Measurements from ENCODE around the gene CTTNBP2. TPM values are rescaled to one million over a fixed set of nuclear protein-coding genes. Genes with fewer than 3 reads are reported as not detected.

CTTNBP2 gene
- total RNA-seq, 1 donor from 2014 or later = not detected

GRCh38 chr7:117856196-117856595 lies 17.0 kb downstream of the CTTNBP2 start:
- DNase-seq = no peak
- Mint-ChIP-seq H3K27ac (no peak overlapping the region), H3K36me3 (ENCODE audit: low read depth) (no peaks in the 10 kb centered on the region), H3K27me3 (no peaks in the 10 kb centered on the region), H3K4me1 (no peaks in the 10 kb centered on the region), H3K4me3 (no peak overlapping the region), H3K9me3 (no peaks in the 10 kb centered on the region)
- intact Hi-C loops (cut with micrococcal nuclease) = no loop called here

GRCh38 chr7:117854186-117854585 lies 19.1 kb downstream of the CTTNBP2 start:
- Mint-ChIP-seq H3K27ac (no peak overlapping the region), H3K9me3 (no peaks in the 10 kb centered on the region), H3K27me3 (no peaks in the 10 kb centered on the region), H3K36me3 (ENCODE audit: low read depth) (no peaks in the 10 kb centered on the region), H3K4me1 (no peaks in the 10 kb centered on the region), H3K4me3 (no peak overlapping the region)
- DNase-seq = no peak
- intact Hi-C loops (cut with micrococcal nuclease) = no loop called here

- intact Hi-C loops (cut with micrococcal nuclease) = no loop called here
- H3K36me3 Mint-ChIP-seq (ENCODE audit: low read depth) = no peaks in the 10 kb centered on the region
- no peaks in the 10 kb centered on the region for H3K9me3 Mint-ChIP-seq
- no peak overlapping the region for H3K27ac Mint-ChIP-seq
- H3K27me3 Mint-ChIP-seq = no peaks in the 10 kb centered on the region
- H3K4me3 Mint-ChIP-seq = no peak overlapping the region
- no peaks in the 10 kb centered on the region for H3K4me1 Mint-ChIP-seq
- no peak for DNase-seq
These were observed 24.3 kb downstream of the CTTNBP2 start for GRCh38 chr7:117848941-117849340.

- DNase-seq = peak; percentile 41
- H3K9me3 Mint-ChIP-seq = no peaks in the 10 kb centered on the region
- no peaks in the 10 kb centered on the region for H3K27me3 Mint-ChIP-seq
- no peak overlapping the region for H3K4me3 Mint-ChIP-seq
- no peaks in the 10 kb centered on the region for H3K4me1 Mint-ChIP-seq
- H3K27ac Mint-ChIP-seq = no peak overlapping the region
- no peaks in the 10 kb centered on the region for H3K36me3 Mint-ChIP-seq (ENCODE audit: low read depth)
- intact Hi-C loops (cut with micrococcal nuclease) = no loop called here
These were observed 28.6 kb downstream of the CTTNBP2 start for GRCh38 chr7:117844678-117845077.

GRCh38 chr7:117841611-117842010 lies 31.6 kb downstream of the CTTNBP2 start:
- H3K27ac Mint-ChIP-seq = no peak overlapping the region
- peak; percentile 13 for DNase-seq
- no peaks in the 10 kb centered on the region for H3K27me3 Mint-ChIP-seq
- no peaks in the 10 kb centered on the region for H3K9me3 Mint-ChIP-seq
- intact Hi-C loops (cut with micrococcal nuclease) = no loop called here
- no peak overlapping the region for H3K4me3 Mint-ChIP-seq
- H3K4me1 Mint-ChIP-seq = no peaks in the 10 kb centered on the region
- H3K36me3 Mint-ChIP-seq (ENCODE audit: low read depth) = no peaks in the 10 kb centered on the region

- Mint-ChIP-seq H3K9me3 (no peaks in the 10 kb centered on the region), H3K27ac (no peak overlapping the region), H3K4me3 (no peak overlapping the region), H3K27me3 (no peaks in the 10 kb centered on the region), H3K4me1 (no peaks in the 10 kb centered on the region), H3K36me3 (ENCODE audit: low read depth) (no peaks in the 10 kb centered on the region)
- no peak for DNase-seq
- intact Hi-C loops (cut with micrococcal nuclease) = no loop called here
These were observed 32.2 kb downstream of the CTTNBP2 start for GRCh38 chr7:117841011-117841410.

- H3K4me1 Mint-ChIP-seq = no peaks in the 10 kb centered on the region
- H3K36me3 Mint-ChIP-seq (ENCODE audit: low read depth) = no peaks in the 10 kb centered on the region
- H3K27me3 Mint-ChIP-seq = no peaks in the 10 kb centered on the region
These were observed 33.7 kb downstream of the CTTNBP2 start for GRCh38 chr7:117839507-117839906.

GRCh38 chr7:117837841-117838240 lies 35.4 kb downstream of the CTTNBP2 start:
- intact Hi-C loops (cut with micrococcal nuclease) = no loop called here
- DNase-seq = peak; percentile 20
- Mint-ChIP-seq H3K4me3 (no peak overlapping the region), H3K4me1 (no peaks in the 10 kb centered on the region), H3K36me3 (ENCODE audit: low read depth) (no peaks in the 10 kb centered on the region), H3K27ac (no peak overlapping the region), H3K9me3 (no peaks in the 10 kb centered on the region), H3K27me3 (no peaks in the 10 kb centered on the region)

More at GRCh38 chr7:117839507-117839906, 33.7 kb downstream of the CTTNBP2 start:
- no peak overlapping the region for H3K4me3 Mint-ChIP-seq
- no peak overlapping the region for H3K27ac Mint-ChIP-seq
- no peaks in the 10 kb centered on the region for H3K9me3 Mint-ChIP-seq
- peak; percentile 33 for DNase-seq
- intact Hi-C loops (cut with micrococcal nuclease) = no loop called here

GRCh38 chr7:117835016-117835664 lies 38.1 kb downstream of the CTTNBP2 start:
- intact Hi-C loops (cut with micrococcal nuclease) = no loop called here

GRCh38 chr7:117830422-117830954 lies 42.8 kb downstream of the CTTNBP2 start:
- H3K4me1 Mint-ChIP-seq = no peaks in the 10 kb centered on the region
- no peaks in the 10 kb centered on the region for H3K27me3 Mint-ChIP-seq
- intact Hi-C loops (cut with micrococcal nuclease) = no loop called here
- no peak for DNase-seq
- H3K36me3 Mint-ChIP-seq (ENCODE audit: low read depth) = no peaks in the 10 kb centered on the region
- H3K4me3 Mint-ChIP-seq = no peak overlapping the region
- H3K9me3 Mint-ChIP-seq = no peaks in the 10 kb centered on the region
- no peak overlapping the region for H3K27ac Mint-ChIP-seq

More at GRCh38 chr7:117835016-117835664, 38.1 kb downstream of the CTTNBP2 start:
- Mint-ChIP-seq H3K4me3 (no peak overlapping the region), H3K4me1 (no peaks in the 10 kb centered on the region), H3K27ac (no peak overlapping the region), H3K27me3 (no peaks in the 10 kb centered on the region), H3K36me3 (ENCODE audit: low read depth) (no peaks in the 10 kb centered on the region), H3K9me3 (no peaks in the 10 kb centered on the region)
- DNase-seq = peak; percentile 45

- no peaks in the 10 kb centered on the region for H3K27me3 Mint-ChIP-seq
- H3K4me1 Mint-ChIP-seq = no peaks in the 10 kb centered on the region
- no peaks in the 10 kb centered on the region for H3K36me3 Mint-ChIP-seq (ENCODE audit: low read depth)
- H3K9me3 Mint-ChIP-seq = no peaks in the 10 kb centered on the region
- H3K4me3 Mint-ChIP-seq = no peak overlapping the region
- H3K27ac Mint-ChIP-seq = no peak overlapping the region
- intact Hi-C loops (cut with micrococcal nuclease) = no loop called here
- no peak for DNase-seq
These were observed 43.7 kb downstream of the CTTNBP2 start for GRCh38 chr7:117829450-117830117.

- H3K27me3 Mint-ChIP-seq = peaks cover 2% of the 10 kb centered on the region
- intact Hi-C loops (cut with micrococcal nuclease) = no loop called here
- DNase-seq = no peak
- H3K4me1 Mint-ChIP-seq = no peaks in the 10 kb centered on the region
- H3K27ac Mint-ChIP-seq = no peak overlapping the region
- H3K36me3 Mint-ChIP-seq (ENCODE audit: low read depth) = no peaks in the 10 kb centered on the region
- no peak overlapping the region for H3K4me3 Mint-ChIP-seq
- no peaks in the 10 kb centered on the region for H3K9me3 Mint-ChIP-seq
These were observed 44.4 kb downstream of the CTTNBP2 start for GRCh38 chr7:117828825-117829224.

GRCh38 chr7:117827862-117828261 lies 45.4 kb downstream of the CTTNBP2 start:
- Mint-ChIP-seq H3K27ac (no peak overlapping the region), H3K27me3 (peaks cover 2% of the 10 kb centered on the region), H3K9me3 (no peaks in the 10 kb centered on the region), H3K4me1 (no peaks in the 10 kb centered on the region), H3K36me3 (ENCODE audit: low read depth) (no peaks in the 10 kb centered on the region), H3K4me3 (no peak overlapping the region)
- intact Hi-C loops (cut with micrococcal nuclease) = no loop called here
- DNase-seq = no peak

- Mint-ChIP-seq H3K9me3 (no peaks in the 10 kb centered on the region), H3K4me1 (no peaks in the 10 kb centered on the region), H3K27me3 (peaks cover 2% of the 10 kb centered on the region), H3K36me3 (ENCODE audit: low read depth) (no peaks in the 10 kb centered on the region), H3K27ac (no peak overlapping the region), H3K4me3 (no peak overlapping the region)
- intact Hi-C loops (cut with micrococcal nuclease) = no loop called here
- no peak for DNase-seq
These were observed 48.1 kb downstream of the CTTNBP2 start for GRCh38 chr7:117825132-117825531.
